T-helper 2 cell (primary cell): ENCODE measurements around the gene NSF.
"Not testable (repeated sequence)": the region's sequence is repeated elsewhere in the genome, so short reads cannot be mapped to it uniquely, and the experiment has no call there.

ENCODE experiments used
- DNase-seq, 5 experiments: peaks; one replicate each; pipeline versions ENCODE4 v3.0.0 to v3.0.0-alpha.2; 2012 to 2022

NSF gene

DNA sequence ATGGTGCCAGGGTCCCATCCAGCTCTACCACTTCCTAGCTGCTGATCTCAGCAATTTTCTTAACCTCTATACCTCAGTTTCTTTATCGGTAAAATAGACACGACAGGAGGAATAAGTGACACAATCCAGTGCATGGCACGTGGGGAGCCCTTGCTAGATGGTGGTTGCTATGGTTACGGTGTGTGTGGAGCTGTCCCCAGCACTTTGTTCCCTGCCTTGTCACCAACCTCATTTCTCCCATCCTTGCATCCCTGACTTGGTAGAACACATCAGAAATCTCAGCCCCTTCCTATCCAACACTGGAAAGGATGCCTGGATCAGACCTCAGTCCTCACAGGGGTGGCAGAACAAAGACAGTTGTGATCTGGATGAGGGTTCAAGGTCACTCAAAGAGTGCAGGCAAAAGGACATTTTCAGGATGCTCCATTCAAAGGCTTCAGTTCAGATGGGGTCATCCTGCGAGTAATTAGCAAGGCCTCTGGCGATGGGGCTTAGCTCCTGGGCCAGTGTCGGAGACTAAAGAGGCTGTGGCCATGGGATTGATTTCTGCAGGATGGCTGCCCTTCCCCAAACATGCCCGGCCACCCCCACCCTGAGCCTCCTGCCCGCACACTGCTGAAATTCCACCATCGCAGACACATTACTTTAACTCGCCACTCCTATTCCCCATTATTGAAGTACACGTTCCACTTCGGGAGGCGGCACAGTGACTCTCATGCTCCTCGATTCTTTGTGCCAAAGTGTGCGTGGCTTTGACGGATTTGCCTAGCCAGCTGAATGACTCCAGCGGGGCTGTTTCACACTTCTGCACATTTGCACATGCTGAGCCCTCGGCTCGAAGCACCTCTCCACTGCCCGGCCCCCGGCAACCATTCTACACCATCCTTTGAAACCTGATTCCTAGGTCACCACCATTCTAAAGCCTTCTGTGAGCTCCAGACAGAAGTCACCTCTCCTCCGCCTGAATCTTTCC lies 187.8 kb downstream of the NSF start:
- DNase-seq: peak in 1 of 5 experiments; percentile 18

- no peak for DNase-seq
Observed at GRCh38 chr17:46780003-46780373, 189.5 kb downstream of the NSF start.

- DNase-seq: no peak
Observed at GRCh38 chr17:46782250-46782953, 191.9 kb downstream of the NSF start.

- no peak for DNase-seq
Observed at GRCh38 chr17:46783031-46783593, 192.6 kb downstream of the NSF start.

GRCh38 chr17:46785696-46786095 lies 195.2 kb downstream of the NSF start:
- no peak for DNase-seq

GRCh38 chr17:46787478-46787877 lies 197.0 kb downstream of the NSF start:
- no peak for DNase-seq

GRCh38 chr17:46788300-46788699 lies 197.8 kb downstream of the NSF start:
- DNase-seq: no peak

DNA sequence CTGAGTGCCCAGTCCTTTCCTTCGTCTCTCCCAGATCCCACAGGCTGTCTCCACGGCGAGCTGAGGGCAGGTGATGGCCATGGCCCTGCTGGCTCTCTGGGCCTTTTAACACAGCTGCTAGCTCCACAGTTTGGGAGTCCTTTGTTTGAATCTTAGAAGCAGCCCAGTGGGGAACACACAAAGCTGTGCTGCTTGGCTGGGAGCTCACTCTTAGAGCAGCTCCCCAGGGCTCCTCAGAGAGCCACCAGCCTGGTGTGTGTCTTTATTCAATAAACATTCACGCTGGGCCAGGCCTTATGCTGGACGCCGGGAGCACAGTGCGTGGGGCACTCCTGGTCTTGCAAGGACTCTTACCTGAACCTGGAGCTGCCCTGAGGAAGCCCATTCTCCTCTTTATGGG lies 198.3 kb downstream of the NSF start:
- no peak for DNase-seq

GRCh38 chr17:46789610-46790009 lies 199.1 kb downstream of the NSF start:
- DNase-seq: no peak

DNA sequence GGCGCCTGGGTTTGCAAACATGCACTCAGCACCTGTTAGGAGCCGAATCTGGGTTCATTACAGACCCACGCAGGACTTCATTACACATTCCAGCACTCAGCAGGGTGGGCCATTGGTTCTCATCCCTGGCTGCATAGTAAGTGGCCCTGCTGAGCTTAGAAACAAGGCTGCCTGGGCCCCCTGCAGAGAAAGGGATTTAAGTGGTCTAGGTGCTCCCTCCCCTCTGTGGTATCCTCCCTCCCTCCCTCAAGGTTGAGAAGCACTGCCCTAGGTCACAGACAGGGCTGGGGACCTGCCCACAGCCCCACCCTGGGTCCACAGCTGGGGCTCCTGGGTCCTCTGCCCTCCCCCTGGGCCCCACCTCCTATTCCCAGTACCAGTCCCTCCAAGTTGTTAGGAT lies 199.7 kb downstream of the NSF start:
- no peak for DNase-seq

DNA sequence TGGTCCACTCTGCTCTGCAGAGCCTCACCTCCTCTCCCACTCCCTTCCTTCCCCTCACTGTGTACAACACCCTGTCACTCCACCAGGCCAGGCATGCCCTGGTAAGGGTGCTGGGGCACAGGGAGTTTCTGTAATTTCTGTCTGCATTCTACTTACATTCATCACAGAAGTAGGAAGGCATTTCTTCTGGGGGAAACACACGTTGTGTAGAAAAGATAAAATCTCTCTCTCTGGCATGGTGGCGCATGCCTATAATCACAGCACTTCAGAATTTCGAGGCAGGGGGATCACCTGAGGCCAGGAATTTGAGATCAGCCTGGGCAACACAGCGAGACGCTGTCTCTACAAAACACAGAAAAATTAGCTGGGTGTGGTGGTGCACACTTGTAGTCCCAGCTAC lies 201.1 kb downstream of the NSF start:
- no peak for DNase-seq

DNA sequence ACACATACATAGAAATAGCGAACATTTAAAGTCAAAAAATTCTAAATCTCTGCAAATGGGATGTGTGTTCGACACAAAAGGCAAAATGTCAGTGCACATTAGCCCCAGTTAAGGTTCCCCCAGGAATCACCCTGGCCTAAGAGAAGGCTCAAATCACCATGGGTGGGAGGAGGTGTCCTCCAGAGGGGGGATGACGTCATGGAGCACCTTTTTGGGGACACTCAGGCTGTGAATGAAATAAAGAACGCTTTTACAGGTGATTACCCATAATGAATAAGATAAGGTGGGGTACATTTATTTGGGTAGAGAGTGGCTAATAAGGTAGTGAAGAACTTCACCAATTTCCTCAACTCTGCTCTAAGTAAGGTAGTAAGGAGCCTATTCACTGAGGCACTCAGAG lies 201.6 kb downstream of the NSF start:
- DNase-seq: no peak

DNA sequence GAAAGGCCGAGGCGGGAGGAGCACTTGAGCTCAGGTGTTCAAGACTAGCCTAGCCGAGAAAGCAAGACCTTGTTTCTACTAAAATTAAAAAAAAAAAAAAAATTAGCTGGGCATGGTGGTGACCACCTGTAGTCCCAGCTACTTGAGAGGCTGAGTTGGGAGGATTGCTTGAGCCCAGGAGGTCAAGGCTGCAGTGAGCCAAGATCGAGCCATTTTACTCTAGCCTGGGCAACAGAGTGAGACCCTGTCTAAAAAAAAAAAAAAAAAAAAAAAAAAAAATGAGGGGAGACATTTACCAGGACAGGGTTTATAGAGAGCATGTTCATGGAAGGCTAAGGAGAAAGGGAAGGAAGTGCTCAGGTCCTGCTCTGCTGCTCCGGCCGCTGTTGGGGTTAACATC lies 202.6 kb downstream of the NSF start:
- DNase-seq: not testable (repeated sequence)

DNA sequence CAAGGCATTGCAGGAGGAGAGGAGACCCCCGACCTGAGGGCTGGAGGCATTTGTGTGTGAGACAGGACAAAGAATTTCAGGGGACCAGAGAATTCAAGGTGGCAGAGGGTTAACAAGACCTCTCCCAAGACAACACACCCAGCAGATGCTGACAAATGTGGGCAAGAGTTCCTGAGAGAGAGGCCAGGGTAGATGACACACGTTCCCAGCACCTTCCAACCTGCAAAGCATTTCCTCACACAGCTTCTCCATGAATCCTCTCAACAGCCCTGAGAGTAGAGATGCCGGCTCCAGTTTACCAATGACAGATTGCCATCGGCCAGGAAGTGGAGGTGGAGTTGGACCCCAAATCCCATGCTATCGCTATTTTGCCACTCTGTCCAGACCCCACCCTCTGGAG lies 203.1 kb downstream of the NSF start:
- DNase-seq: no peak

GRCh38 chr17:46794318-46794717 lies 203.8 kb downstream of the NSF start:
- DNase-seq: no peak

DNA sequence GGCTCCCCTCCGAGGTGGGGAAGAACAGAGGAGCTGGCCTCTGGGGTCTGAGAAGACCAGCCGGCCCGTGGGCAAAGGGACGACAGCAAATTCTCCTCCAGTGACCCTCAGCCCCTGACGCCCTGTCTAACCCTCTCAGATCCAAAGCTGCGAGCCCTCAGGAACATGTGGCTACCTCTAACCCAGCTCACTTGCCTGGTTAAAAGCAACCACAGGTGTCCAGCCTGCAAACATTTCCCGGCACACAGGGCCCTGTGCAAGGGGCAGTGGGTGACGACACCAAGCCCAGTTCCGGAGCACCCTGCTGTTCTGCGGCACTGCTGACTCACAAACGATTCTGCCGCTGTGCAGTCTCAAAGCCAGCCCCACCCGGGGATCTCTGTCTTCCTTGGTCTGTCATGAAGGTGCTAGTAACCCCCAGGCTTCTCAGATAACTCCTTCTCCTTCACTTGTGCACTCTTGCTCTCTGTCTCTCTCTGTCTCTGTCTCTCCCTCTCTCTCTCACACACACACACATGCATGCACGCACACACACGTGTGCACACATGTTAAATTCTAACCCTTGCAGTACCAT lies 205.0 kb downstream of the NSF start:
- no peak for DNase-seq

- DNase-seq: no peak
Observed at GRCh38 chr17:46796084-46796483, 205.6 kb downstream of the NSF start.

- DNase-seq: no peak
Observed at GRCh38 chr17:46796524-46796923, 206.1 kb downstream of the NSF start.

GRCh38 chr17:46796956-46797530 lies 206.6 kb downstream of the NSF start:
- DNase-seq: no peak

GRCh38 chr17:46800573-46800972 lies 210.1 kb downstream of the NSF start:
- no peak for DNase-seq

GRCh38 chr17:46802800-46803199 lies 212.3 kb downstream of the NSF start:
- DNase-seq: no peak

DNA sequence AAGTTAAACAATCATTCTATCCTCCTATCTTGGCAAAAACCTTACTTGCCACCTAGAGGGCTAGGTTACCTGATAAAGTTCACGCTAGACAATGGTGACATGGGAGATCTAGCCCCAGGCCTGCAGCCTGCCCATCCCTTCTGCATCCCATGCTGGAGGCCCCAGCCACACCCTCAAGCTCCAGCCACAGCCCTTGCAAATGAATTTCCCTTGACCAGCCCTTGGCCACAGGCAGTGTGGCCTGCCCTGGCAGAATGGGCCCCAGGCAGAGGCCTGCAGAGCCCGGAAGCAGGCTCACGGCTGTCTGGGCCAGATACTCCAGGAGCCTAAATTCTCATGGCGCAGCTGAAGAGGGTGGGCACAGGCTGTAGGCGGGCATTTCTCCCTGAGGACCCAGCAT lies 213.1 kb downstream of the NSF start:
- DNase-seq: no peak

- no peak for DNase-seq
Observed at GRCh38 chr17:46805771-46806170, 215.3 kb downstream of the NSF start.
